Measurements from ENCODE around the gene SERPINB6. TPM values are rescaled to one million over a fixed set of nuclear protein-coding genes. Genes with fewer than 3 reads are reported as not detected.

The SERPINB6 gene
- total and polyA plus RNA-seq, 4 donors: 24.0 to 32.4 (median 31.8) TPM

GRCh38 chr6:2976571-2977085, 5.3 kb upstream of the SERPINB6 start:
- 76% methylated on average over 7 of the region's 7 CpGs for WGBS
- Histone ChIP-seq H3K36me3 (ENCODE audit: control insufficient read depth in 4 of 4, insufficient read depth in 3 of 4, low read depth in 1 of 4, low read length in 3 of 4) (no peaks in the 10 kb centered on the region), H3K4me3 (ENCODE audit: low read depth in 1 of 3, low read length in 3 of 3) (no peak overlapping the region), H3K27ac (ENCODE audit: low read depth in 1 of 2, low read length in 2 of 2) (no peak overlapping the region), H3K27me3 (ENCODE audit: control insufficient read depth in 4 of 4, insufficient read depth in 4 of 4, low read length in 3 of 4) (no peaks in the 10 kb centered on the region), H3K9ac (ENCODE audit: low read depth in 1 of 2, low read length in 2 of 2) (no peak overlapping the region), H3K4me1 (ENCODE audit: control insufficient read depth in 4 of 4, insufficient read depth in 4 of 4, low read length in 3 of 4) (peaks cover 0 to 5% (median 0%) of the 10 kb centered on the region in 4 donors), H3K9me3 (ENCODE audit: control insufficient read depth in 4 of 4, low read length in 3 of 4) (no peaks in the 10 kb centered on the region)
- no peak for TF ChIP-seq RXRA (IDR thresholded peaks at IDR 0.05)
- no peak for TF ChIP-seq HNF4A (conservative IDR thresholded peaks at IDR 0.05)
- TF ChIP-seq MAX (IDR thresholded peaks at IDR 0.05): no peak
- no peak for TF ChIP-seq CTCF (IDR thresholded peaks at IDR 0.05; ENCODE audit: low read depth, low read length, missing input control)
- TF ChIP-seq SP1 (IDR thresholded peaks at IDR 0.05): no peak
- TF ChIP-seq EGR1 (IDR thresholded peaks at IDR 0.05; ENCODE audit: low read depth in 2 of 2): no peak
- DNase-seq (ENCODE audit: low spot score): no peak

GRCh38 chr6:2976060-2976459, 4.7 kb upstream of the SERPINB6 start:
- Histone ChIP-seq H3K9ac (ENCODE audit: low read depth in 1 of 2, low read length in 2 of 2) (no peak overlapping the region), H3K27me3 (ENCODE audit: control insufficient read depth in 4 of 4, insufficient read depth in 4 of 4, low read length in 3 of 4) (no peaks in the 10 kb centered on the region), H3K4me3 (ENCODE audit: low read depth in 1 of 3, low read length in 3 of 3) (no peak overlapping the region), H3K9me3 (ENCODE audit: control insufficient read depth in 4 of 4, low read length in 3 of 4) (no peaks in the 10 kb centered on the region), H3K36me3 (ENCODE audit: control insufficient read depth in 4 of 4, insufficient read depth in 3 of 4, low read depth in 1 of 4, low read length in 3 of 4) (no peaks in the 10 kb centered on the region), H3K4me1 (ENCODE audit: control insufficient read depth in 4 of 4, insufficient read depth in 4 of 4, low read length in 3 of 4) (peaks cover 0 to 5% (median 0%) of the 10 kb centered on the region in 4 donors), H3K27ac (ENCODE audit: low read depth in 1 of 2, low read length in 2 of 2) (no peak overlapping the region)
- TF ChIP-seq HNF4G (IDR thresholded peaks at IDR 0.05) (no peak), JUND (IDR thresholded peaks at IDR 0.05) (no peak), FOXA1 (IDR thresholded peaks at IDR 0.05) (no peak), MAX (IDR thresholded peaks at IDR 0.05) (no peak), RXRA (IDR thresholded peaks at IDR 0.05) (no peak), GABPA (IDR thresholded peaks at IDR 0.05 in 1 of 2, conservative IDR thresholded peaks at IDR 0.05 in 1 of 2) (no peak), EGR1 (IDR thresholded peaks at IDR 0.05; ENCODE audit: low read depth in 2 of 2) (no peak), RAD21 (IDR thresholded peaks at IDR 0.05) (no peak), YY1 (IDR thresholded peaks at IDR 0.05) (no peak), SP1 (IDR thresholded peaks at IDR 0.05) (no peak), ATF3 (IDR thresholded peaks at IDR 0.05) (no peak), FOXA2 (IDR thresholded peaks at IDR 0.05) (no peak), REST (IDR thresholded peaks at IDR 0.05) (no peak), NR2F2 (IDR thresholded peaks at IDR 0.05) (no peak), TAF1 (conservative IDR thresholded peaks at IDR 0.05) (no peak), CTCF (IDR thresholded peaks at IDR 0.05; ENCODE audit: low read depth, low read length, missing input control) (no peak)
- no peak for DNase-seq (ENCODE audit: low spot score)
- 82% methylated on average over 5 of the region's 5 CpGs for WGBS
